GM12878 (cell line): Measurements from ENCODE around the gene EGFR. TPM values are rescaled to one million over a fixed set of nuclear protein-coding genes. Genes with fewer than 3 reads are reported as not detected.

Experiments used
- ATAC-seq: fragments of 200-7000 bp; cut with Tn5 transposase; 3 replicates; pipeline ENCODE4 v1.9.1; 2020; ENCODE audit warnings: mild to moderate bottlenecking, moderate library complexity
- BruUV-seq: library from RNA; stranded (reverse); fragments of 400-500 nt; replicated peaks from 2 replicates; lab custom pipeline; 2021; lab: Mats Ljungman, UMichigan
- CTCF ChIA-PET: fragments of 300-600 bp; sonication (Branson Sonifier 250); formaldehyde crosslinking; extraction: SDS; loops from one replicate; lab custom pipeline; 2021; ENCODE audit warnings: inconsistent platforms; lab: Yijun Ruan, JAX
- POLR2A ChIA-PET: fragments of 350-600 bp; formaldehyde crosslinking; extraction: SDS; loops from one replicate; lab custom pipeline; 2021; ENCODE audit warnings: inconsistent platforms; lab: Charles Lee
- RAD21 ChIA-PET: fragments of 300-600 bp; sonication (Branson Sonifier 250); formaldehyde crosslinking; loops from one replicate; lab custom pipeline; 2023; ENCODE audit warnings: antibody characterized with exemption; ENCODE audit not compliant: unreplicated experiment; lab: Charles Lee
- SMC1A ChIA-PET: fragments of 300-600 bp; sonication (Branson Sonifier 250); formaldehyde crosslinking; loops from one replicate; lab custom pipeline; 2023; ENCODE audit not compliant: unreplicated experiment, uncharacterized antibody; lab: Charles Lee
- DNase-seq: peaks from one replicate; pipeline ENCODE4 v3.0.0-alpha.2; 2011; ENCODE audit warnings: low read depth, low spot score
- FAIRE-seq: peaks from 3 replicates; lab custom pipeline; 2011; peaks lifted over from hg19 to GRCh38; lab: Jason Lieb, UNC
- H2AFZ ChIP-seq: 2 replicates; pipeline ENCODE4 v1.6.0; 2011; ENCODE audit warnings: low read depth, low read length, control low read depth; ENCODE audit not compliant: control insufficient read depth
- H3K27ac ChIP-seq: 2 replicates; pipeline ENCODE4 v1.5.1; 2011; ENCODE audit warnings: control low read depth; ENCODE audit not compliant: control insufficient read depth, insufficient read depth
- H3K27me3 ChIP-seq, 2 experiments: replicated peaks in 1 of 2; 2 replicates each; pipeline versions ENCODE4 v1.6.0 to v1.6.1; 2011; ENCODE audit warnings: low read length in 1 of 2; ENCODE audit not compliant: control insufficient read depth in 2 of 2, insufficient read depth in 2 of 2
- H3K36me3 ChIP-seq, 2 experiments: 2 replicates each; pipeline ENCODE4 v1.5.1; 2011; ENCODE audit warnings: low read length in 1 of 2; ENCODE audit not compliant: control insufficient read depth in 2 of 2, insufficient read depth in 2 of 2
- H3K4me1 ChIP-seq: 2 replicates; pipeline ENCODE4 v1.6.1; 2011; ENCODE audit warnings: mild to moderate bottlenecking, low read length, moderate library complexity, mixed read lengths; ENCODE audit not compliant: control insufficient read depth, insufficient read depth
- H3K4me2 ChIP-seq: 2 replicates; pipeline ENCODE4 v1.6.0; 2011; ENCODE audit warnings: control low read depth; ENCODE audit not compliant: control insufficient read depth, insufficient read depth
- H3K4me3 ChIP-seq: fragments of 200-600 bp; sonication (generic); 2 replicates; pipeline ENCODE4 v1.5.1; 2016
- H3K79me2 ChIP-seq: 2 replicates; pipeline ENCODE4 v1.6.0; 2011; ENCODE audit warnings: low read length; ENCODE audit not compliant: control insufficient read depth, insufficient read depth
- H3K9ac ChIP-seq: 2 replicates; pipeline ENCODE4 v1.8.0; 2011; ENCODE audit warnings: low read length, control low read depth, mixed read lengths; ENCODE audit not compliant: control insufficient read depth, insufficient read depth
- H3K9me3 ChIP-seq: replicated peaks from 3 replicates; pipeline ENCODE4 v1.5.1; 2011; ENCODE audit warnings: mild to moderate bottlenecking, low read length; ENCODE audit not compliant: control insufficient read depth, insufficient read depth
- H4K20me1 ChIP-seq: 2 replicates; pipeline ENCODE4 v1.6.0; 2011; ENCODE audit not compliant: control insufficient read depth, insufficient read depth
- E4F1 ChIP-seq: fragments of 450-650 bp; IDR thresholded peaks from 2 replicates; pipeline ENCODE4 v1.6.1; 2018; ENCODE audit warnings: borderline replicate concordance, mild to moderate bottlenecking; ENCODE audit not compliant: partially characterized antibody
- ELK1 ChIP-seq: IDR thresholded peaks from 2 replicates; pipeline ENCODE4 v1.6.1; 2012; ENCODE audit warnings: low read depth, low read length, improper control_type of control experiment
- FOXK2 ChIP-seq: fragments of 450-650 bp; IDR thresholded peaks from 2 replicates; pipeline ENCODE4 v1.6.1; 2017; ENCODE audit warnings: mild to moderate bottlenecking, moderate library complexity
- FOXM1 ChIP-seq: IDR thresholded peaks from 2 replicates; pipeline ENCODE4 v1.6.1; 2012; ENCODE audit warnings: low read depth, mild to moderate bottlenecking, inconsistent platforms, low read length, moderate library complexity
- HDAC6 ChIP-seq: fragments of 200-600 bp; sonication (generic); IDR thresholded peaks from one replicate; pipeline ENCODE4 v1.8.0; 2017; ENCODE audit warnings: antibody characterized with exemption; ENCODE audit not compliant: unreplicated experiment
- MYB ChIP-seq: fragments of 150-350 bp; IDR thresholded peaks from 2 replicates; pipeline ENCODE4 v1.6.1; 2014; ENCODE audit warnings: mild to moderate bottlenecking, low read depth, low read length, borderline replicate concordance
- NR2C2 ChIP-seq: IDR thresholded peaks from 2 replicates; pipeline ENCODE4 v1.6.1; 2011; ENCODE audit warnings: borderline replicate concordance, low read depth; ENCODE audit not compliant: control insufficient read depth, insufficient read length
- RAD21 ChIP-seq: IDR thresholded peaks from 2 replicates; pipeline ENCODE4 v1.6.1; 2011; ENCODE audit warnings: mild to moderate bottlenecking, low read depth, low read length, moderate library complexity; ENCODE audit not compliant: insufficient read depth
- RAD51 ChIP-seq: fragments of 450-650 bp; IDR thresholded peaks from 2 replicates; pipeline ENCODE4 v1.6.1; 2016; ENCODE audit warnings: moderate library complexity, mild to moderate bottlenecking, inconsistent platforms
- SIN3A ChIP-seq: IDR thresholded peaks from 2 replicates; pipeline ENCODE4 v1.6.1; 2012; ENCODE audit warnings: low read depth, low read length, improper control_type of control experiment
- SIX5 ChIP-seq: IDR thresholded peaks from 2 replicates; pipeline ENCODE4 v1.6.1; 2011; ENCODE audit warnings: mild to moderate bottlenecking, low read depth, low read length, moderate library complexity; ENCODE audit not compliant: severe bottlenecking
- STAT1 ChIP-seq: fragments of 450-650 bp; conservative IDR thresholded peaks from 2 replicates; pipeline ENCODE4 v1.6.1; 2014; ENCODE audit warnings: antibody characterized with exemption, mild to moderate bottlenecking
- SUPT20H ChIP-seq: IDR thresholded peaks from 2 replicates; pipeline ENCODE4 v1.6.1; 2011; ENCODE audit warnings: low read depth, mild to moderate bottlenecking, low read length, moderate library complexity, borderline replicate concordance; ENCODE audit not compliant: control insufficient read depth
- TBL1XR1 ChIP-seq: IDR thresholded peaks from 2 replicates; pipeline ENCODE4 v1.6.1; 2012; ENCODE audit warnings: low read depth, low read length, improper control_type of control experiment
- ZNF687 ChIP-seq: fragments of 450-650 bp; IDR thresholded peaks from 2 replicates; pipeline ENCODE4 v1.6.1; 2017; ENCODE audit warnings: mild to moderate bottlenecking, moderate library complexity
- WGBS: methylation state at CpG from one replicate; pipeline ENCODE4 v1.1.6; 2016; ENCODE audit warnings: low lambda C conversion rate; ENCODE audit not compliant: insufficient replicate concordance, insufficient coverage; ENCODE audit errors: missing lambda C conversion rate; 5-methylcytosine and 5-hydroxymethylcytosine counted together
- in situ Hi-C: fragments of 300-500 bp; cut with MboI; formaldehyde crosslinking; loops from 9 replicates; pipeline ENCODE4 v1.14.3; 2018; ENCODE audit warnings: mixed read lengths
- intact Hi-C: fragments of 100-400 bp; cut with micrococcal nuclease; formaldehyde crosslinking; loops from one replicate; pipeline ENCODE4 v1.14.2; 2022; ENCODE audit not compliant: unreplicated experiment
- polyA plus RNA-seq, 11 experiments: library from polyadenylated mRNA; depleted of rRNA in 4 of 11; unstranded in 6 of 11; stranded (reverse) in 5 of 11; fragments of >200 nt; fragmentation: Nextera tagmentation in 4 of 11; fragmentation: Illumina TruSeq in 1 of 11; extraction: Ambion mirVana in 4 of 11; extraction: Trizol in 1 of 11; gene quantifications; 1 replicate in 1 of 11; 2 replicates in 10 of 11; pipeline versions ENCODE4 v1.2.1 to v1.2.3, GENCODE V29; 2011 to 2016; ENCODE audit warnings: inconsistent platforms in 2 of 11, missing spikeins in 2 of 11, low read depth in 1 of 11
- total RNA-seq, 4 experiments: library from RNA; depleted of rRNA in 3 of 4; stranded (reverse); fragments of >200 nt in 3 of 4; fragmentation: Illumina TruSeq in 1 of 4; extraction: Trizol in 1 of 4; gene quantifications; 2 replicates each; pipeline versions ENCODE4 v1.2.1 to v1.2.3, GENCODE V29; 2013 to 2021

The EGFR gene
- total and polyA plus RNA-seq, 10 of the 15 experiments (the other 5 are each of a cell fraction or from before 2014, with no cell fraction given) = 0.01 to 0.31 TPM; not detected in 8

- TF ChIP-seq SIX5 (no peak), E4F1 (no peak), SIN3A (no peak), STAT1 (no peak), HDAC6 (no peak), FOXK2 (no peak), SUPT20H (no peak), RAD51 (no peak), RAD21 (no peak), NR2C2 (no peak), TBL1XR1 (no peak), ELK1 (no peak), MYB (no peak), ZNF687 (no peak), FOXM1 (no peak)
- TF ChIP-seq, all 136 proteins: peak for 0
- CTCF ChIA-PET = interaction anchor here (0.6 to 1.1 kb wide), 2 partner anchors 66 to 290 kb away, joined by 3 read pairs; no protein-coding TSS in a partner anchor
- no peak overlapping the region for H2AFZ ChIP-seq
- in situ Hi-C loops = no loop called here
- RAD21 ChIA-PET = interaction anchor here (1.1 to 1.6 kb wide), 2 partner anchors 13 to 128 kb away, joined by 3 read pairs; no protein-coding TSS in a partner anchor
- no peak overlapping the region for H3K4me3 ChIP-seq
- H3K9me3 ChIP-seq = no peaks in the 10 kb centered on the region
- BruUV-seq = no TSS peak
- POLR2A ChIA-PET = no interaction called here
- FAIRE-seq (no peak), DNase-seq (no peak), ATAC-seq (no peak)
- H3K4me2 ChIP-seq = no peak overlapping the region
- no peak overlapping the region for H3K9ac ChIP-seq
- H4K20me1 ChIP-seq = no peaks in the 10 kb centered on the region
- H3K4me1 ChIP-seq = peaks cover 3% of the 10 kb centered on the region; the same call in 1 of the 2 replicates
- no peak overlapping the region for H3K27ac ChIP-seq
- peaks cover 0 to under 1% of the 10 kb centered on the region in 2 experiments; a peak in 1 of 4 replicates for H3K27me3 ChIP-seq
- no peaks in the 10 kb centered on the region for H3K79me2 ChIP-seq
- SMC1A ChIA-PET = interaction anchor here (1.1 to 3.0 kb wide), 3 partner anchors 10 to 62 kb away, joined by 3 to 17 read pairs (median 3); no protein-coding TSS in a partner anchor
- intact Hi-C loops = no loop called here
- WGBS = 37% methylated on average over 6 of the region's 6 CpGs
- no peaks in the 10 kb centered on the region for H3K36me3 ChIP-seq
Observed at GRCh38 chr7:55127622-55128081, 108.8 kb downstream of the EGFR start.
